A673 (cell line): ENCODE measurements around the gene ZNF254. TPM values are rescaled to one million over a fixed set of nuclear protein-coding genes. Genes with fewer than 3 reads are reported as not detected.

ENCODE experiments used
- BruUV-seq: library from RNA; stranded (reverse); fragments of 400-500 nt; replicated peaks from 2 replicates; lab custom pipeline; 2021; lab: Mats Ljungman, UMichigan
- CTCF ChIA-PET: fragments of 300-600 bp; sonication (Branson Sonifier 250); formaldehyde crosslinking; loops from one replicate; lab custom pipeline; 2022; ENCODE audit warnings: antibody characterized with exemption; lab: Charles Lee
- POLR2A ChIA-PET: fragments of 300-600 bp; sonication (Branson Sonifier 250); formaldehyde crosslinking; loops from one replicate; lab custom pipeline; 2022; ENCODE audit warnings: antibody characterized with exemption; ENCODE audit not compliant: low non-redundant PET; lab: Charles Lee
- DNase-seq: peaks from one replicate; pipeline ENCODE4 v3.0.0-alpha.2; 2015; ENCODE audit warnings: low spot score
- H3K27ac ChIP-seq: fragments of 200-600 bp; sonication (generic); 2 replicates; pipeline ENCODE4 v1.5.1; 2016; ENCODE audit warnings: mixed run types, low read depth, mild to moderate bottlenecking, mixed read lengths, antibody characterized with exemption, low read length; ENCODE audit not compliant: poor library complexity, severe bottlenecking
- H3K27me3 ChIP-seq: fragments of 200-600 bp; sonication (generic); replicated peaks from 2 replicates; pipeline ENCODE4 v1.6.1; 2017; ENCODE audit warnings: mixed run types, low read depth, mild to moderate bottlenecking, mixed read lengths, antibody characterized with exemption, low read length; ENCODE audit not compliant: insufficient read depth, poor library complexity
- H3K36me3 ChIP-seq: fragments of 200-600 bp; sonication (generic); 2 replicates; pipeline ENCODE4 v1.6.1; 2016; ENCODE audit warnings: mixed run types, mild to moderate bottlenecking, mixed read lengths, antibody characterized with exemption, low read length; ENCODE audit not compliant: insufficient read depth, poor library complexity, severe bottlenecking
- H3K4me1 ChIP-seq: fragments of 200-600 bp; sonication (generic); 2 replicates; pipeline ENCODE4 v1.6.1; 2017; ENCODE audit warnings: mixed run types, mild to moderate bottlenecking, mixed read lengths, antibody characterized with exemption, low read length; ENCODE audit not compliant: insufficient read depth, poor library complexity, severe bottlenecking
- H3K4me3 ChIP-seq: fragments of 200-600 bp; sonication (generic); 2 replicates; pipeline ENCODE4 v1.5.1; 2016; ENCODE audit warnings: low read depth, mixed run types, mild to moderate bottlenecking, mixed read lengths, low read length; ENCODE audit not compliant: poor library complexity, severe bottlenecking
- H3K9me3 ChIP-seq: fragments of 200-600 bp; sonication (generic); 2 replicates; pipeline ENCODE4 v1.6.1; 2016; ENCODE audit warnings: mixed run types, low read depth, mild to moderate bottlenecking, mixed read lengths, antibody characterized with exemption, low read length; ENCODE audit not compliant: poor library complexity, severe bottlenecking
- EZH2 ChIP-seq: fragments of 200-600 bp; sonication (generic); IDR thresholded peaks from 2 replicates; pipeline ENCODE4 v1.6.1; 2017; ENCODE audit warnings: borderline replicate concordance, low read depth, mild to moderate bottlenecking, mixed read lengths, antibody characterized with exemption, low read length; ENCODE audit not compliant: poor library complexity, severe bottlenecking
- intact Hi-C: fragments of 100-400 bp; cut with micrococcal nuclease; formaldehyde crosslinking; loops from one replicate; pipeline ENCODE4 v1.10.0; 2022; ENCODE audit not compliant: unreplicated experiment
- total RNA-seq: library from RNA; stranded (reverse); gene quantifications from 2 replicates; pipeline ENCODE4 v1.2.3, GENCODE V29; 2021
- TF ChIP-seq, protein P1 (sequence below): fragments of 300-800, 200-600 bp; sonication (generic); conservative IDR thresholded peaks from 2 replicates; pipeline ENCODE4 v1.5.1; 2017; ENCODE audit warnings: low read depth, mild to moderate bottlenecking, antibody characterized with exemption, low read length, moderate library complexity, mixed read lengths

ZNF254 gene
- total RNA-seq, 1 experiment from 2014 or later: 15.5 TPM

DNA sequence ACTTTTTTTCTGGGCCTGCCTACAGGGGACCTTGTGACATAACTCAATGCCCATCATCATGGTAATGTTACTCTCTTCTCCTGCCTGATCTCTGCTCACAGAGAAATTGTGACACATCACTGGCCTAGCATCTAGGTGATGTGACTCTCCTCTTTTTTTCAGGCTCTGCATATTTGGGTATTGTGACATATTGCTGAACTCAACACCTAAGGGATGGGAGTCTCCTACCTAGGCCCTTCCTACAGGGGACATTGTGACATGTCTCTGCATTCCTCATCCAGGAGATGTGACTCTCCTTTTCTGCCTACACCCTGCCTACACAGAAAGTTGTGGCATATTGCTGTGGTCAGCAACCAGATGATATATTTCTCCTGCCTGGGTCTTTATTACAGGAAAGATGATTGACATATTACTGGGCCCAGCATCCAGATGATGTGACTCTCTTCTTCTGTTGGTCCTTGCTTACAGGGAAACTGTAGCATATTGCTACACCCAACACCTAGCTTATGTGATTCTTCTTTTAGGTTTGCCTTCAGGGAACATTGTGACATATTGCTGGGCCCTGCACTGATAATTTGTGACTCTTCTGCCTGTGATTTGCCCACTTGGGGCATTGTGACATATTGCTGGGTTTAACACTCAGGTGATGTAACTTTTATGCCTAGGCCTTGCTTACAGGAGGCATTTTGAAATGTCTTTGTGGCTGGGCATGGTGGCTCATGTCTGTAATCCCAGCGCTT, 21.0 kb upstream of the ZNF254 start:
- no peak for TF ChIP-seq EZH2
- TF ChIP-seq, protein P1, sequence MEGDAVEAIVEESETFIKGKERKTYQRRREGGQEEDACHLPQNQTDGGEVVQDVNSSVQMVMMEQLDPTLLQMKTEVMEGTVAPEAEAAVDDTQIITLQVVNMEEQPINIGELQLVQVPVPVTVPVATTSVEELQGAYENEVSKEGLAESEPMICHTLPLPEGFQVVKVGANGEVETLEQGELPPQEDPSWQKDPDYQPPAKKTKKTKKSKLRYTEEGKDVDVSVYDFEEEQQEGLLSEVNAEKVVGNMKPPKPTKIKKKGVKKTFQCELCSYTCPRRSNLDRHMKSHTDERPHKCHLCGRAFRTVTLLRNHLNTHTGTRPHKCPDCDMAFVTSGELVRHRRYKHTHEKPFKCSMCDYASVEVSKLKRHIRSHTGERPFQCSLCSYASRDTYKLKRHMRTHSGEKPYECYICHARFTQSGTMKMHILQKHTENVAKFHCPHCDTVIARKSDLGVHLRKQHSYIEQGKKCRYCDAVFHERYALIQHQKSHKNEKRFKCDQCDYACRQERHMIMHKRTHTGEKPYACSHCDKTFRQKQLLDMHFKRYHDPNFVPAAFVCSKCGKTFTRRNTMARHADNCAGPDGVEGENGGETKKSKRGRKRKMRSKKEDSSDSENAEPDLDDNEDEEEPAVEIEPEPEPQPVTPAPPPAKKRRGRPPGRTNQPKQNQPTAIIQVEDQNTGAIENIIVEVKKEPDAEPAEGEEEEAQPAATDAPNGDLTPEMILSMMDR: no peak
- Histone ChIP-seq H3K4me3 (no peak overlapping the region), H3K4me1 (no peaks in the 10 kb centered on the region), H3K27me3 (no peaks in the 10 kb centered on the region), H3K27ac (no peak overlapping the region), H3K36me3 (peaks cover 9% of the 10 kb centered on the region), H3K9me3 (no peaks in the 10 kb centered on the region)
- no peak for DNase-seq
- ChIA-PET CTCF (no interaction called here), POLR2A (no interaction called here)
- BruUV-seq: no TSS peak
- intact Hi-C loops: no loop called here

DNA sequence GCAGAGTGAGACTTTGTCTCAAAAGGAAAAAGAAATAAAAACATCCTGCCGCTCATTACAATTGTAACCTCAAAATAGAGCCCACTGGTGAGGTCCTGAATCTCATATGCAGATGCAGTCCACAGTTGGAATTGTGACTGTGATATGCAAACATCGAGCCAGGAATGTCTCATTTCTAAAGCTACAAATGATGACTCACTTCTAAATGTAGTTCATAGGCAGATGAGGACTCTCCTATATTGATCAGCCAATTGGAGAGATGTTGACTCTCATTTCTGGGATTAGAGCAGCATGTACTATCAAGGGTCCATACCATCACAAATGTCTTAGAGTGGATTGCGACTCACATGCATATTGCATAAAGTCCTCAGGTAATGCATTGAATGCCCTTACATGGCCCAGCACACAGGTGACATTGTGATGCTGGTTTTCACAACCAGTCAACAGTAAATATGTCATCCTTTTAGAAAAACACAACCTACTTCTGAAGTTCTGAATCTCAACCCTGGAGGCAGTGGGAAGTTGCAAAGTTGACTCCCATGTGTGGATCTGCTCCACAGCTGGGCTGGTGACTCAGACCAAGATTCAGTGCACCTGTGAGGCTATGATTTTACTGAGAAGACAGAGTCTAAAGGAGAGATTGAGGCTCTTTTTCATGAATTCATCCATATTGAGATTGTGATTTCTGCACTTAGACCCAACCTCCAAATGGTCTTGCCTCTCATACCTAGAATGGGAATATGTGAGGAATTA, 16.9 kb upstream of the ZNF254 start:
- no peak for DNase-seq
- BruUV-seq: no TSS peak
- no peak overlapping the region for H3K27ac ChIP-seq
- no peak overlapping the region for H3K4me3 ChIP-seq
- CTCF ChIA-PET: no interaction called here
- intact Hi-C loops: no loop called here
- H3K4me1 ChIP-seq: no peaks in the 10 kb centered on the region
- TF ChIP-seq EZH2: no peak
- TF ChIP-seq, protein P1: no peak
- POLR2A ChIA-PET: no interaction called here
- no peaks in the 10 kb centered on the region for H3K9me3 ChIP-seq
- H3K36me3 ChIP-seq: peaks cover 9% of the 10 kb centered on the region
- H3K27me3 ChIP-seq: no peaks in the 10 kb centered on the region

GRCh38 chr19:24071078-24071477, 15.9 kb upstream of the ZNF254 start:
- Histone ChIP-seq H3K36me3 (peaks cover 9% of the 10 kb centered on the region), H3K4me1 (no peaks in the 10 kb centered on the region), H3K27ac (no peak overlapping the region), H3K4me3 (no peak overlapping the region), H3K9me3 (no peaks in the 10 kb centered on the region), H3K27me3 (no peaks in the 10 kb centered on the region)
- ChIA-PET POLR2A (no interaction called here), CTCF (no interaction called here)
- intact Hi-C loops: no loop called here
- no TSS peak for BruUV-seq
- TF ChIP-seq EZH2: no peak
- TF ChIP-seq, protein P1: no peak
- DNase-seq: no peak
